SKM-1 treated with dmso at 0.1 percent for 144 hours (cell line): ENCODE measurements around the gene NEUROG2.
"Not testable (repeated sequence)": the region's sequence is repeated elsewhere in the genome, so short reads cannot be mapped to it uniquely, and the experiment has no call there.

ENCODE experiments used
- DNase-seq: peaks from one replicate; lab custom pipeline; 2025; ENCODE audit not compliant: unreplicated experiment; lab: John Stamatoyannopoulos, UW

Gene NEUROG2

DNA sequence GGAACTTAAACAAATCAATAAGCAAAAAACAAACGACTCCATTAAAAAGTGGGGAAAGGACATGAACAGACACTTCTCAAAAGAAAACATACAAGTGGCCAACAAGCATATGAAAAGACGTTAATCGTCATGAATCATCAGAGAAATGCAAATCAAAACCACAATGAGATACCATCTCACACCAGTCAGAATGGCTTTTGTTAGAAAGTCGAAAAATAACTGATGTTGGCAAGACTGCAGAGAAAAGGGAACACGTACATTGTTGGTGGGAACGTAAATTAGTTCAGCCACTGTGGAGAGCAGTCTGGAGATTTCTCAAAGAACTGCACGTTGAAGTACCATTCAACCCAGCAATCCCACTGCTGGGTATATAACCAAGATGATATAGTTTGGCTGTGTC is 23.7 kb downstream of the NEUROG2 start:
- no peak for DNase-seq

DNA sequence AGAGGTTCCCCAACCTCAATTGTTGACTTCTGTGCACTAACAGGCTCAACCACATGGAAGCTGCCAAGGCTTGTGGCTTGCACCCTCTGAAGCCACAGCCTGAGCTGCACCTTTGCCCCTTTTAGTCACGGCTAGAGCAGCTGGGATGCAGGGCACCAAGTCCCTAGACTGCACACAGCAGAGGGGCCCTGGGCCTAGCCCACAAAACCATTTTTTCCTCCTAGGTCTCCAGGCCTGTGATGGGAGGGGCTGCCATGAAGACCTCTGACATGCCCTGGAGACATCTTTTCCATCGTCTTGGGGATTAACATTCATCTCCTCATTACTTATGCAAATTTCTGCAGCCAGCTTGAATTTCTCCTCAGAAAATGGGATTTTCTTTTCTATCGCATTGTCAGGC is 25.2 kb downstream of the NEUROG2 start:
- not testable (repeated sequence) for DNase-seq

DNA sequence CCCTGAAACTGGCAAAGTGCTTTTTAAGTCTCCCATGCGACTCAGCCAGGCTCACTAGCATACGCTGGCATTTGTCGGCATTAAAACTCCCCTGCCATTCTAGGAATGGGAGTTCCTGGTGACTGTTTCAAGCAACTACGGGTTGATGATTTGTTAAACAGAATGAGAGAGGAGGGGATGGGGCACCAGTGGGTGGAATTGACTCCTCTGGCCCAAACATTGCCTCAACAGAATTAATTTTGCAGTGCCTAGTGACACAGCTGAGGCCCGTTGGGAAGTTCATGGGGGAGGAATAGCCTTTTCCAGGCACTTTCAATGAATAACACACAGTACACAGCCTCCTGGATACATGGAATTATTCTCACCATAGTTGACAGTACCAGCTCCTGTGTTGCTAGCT is 30.1 kb downstream of the NEUROG2 start:
- no peak for DNase-seq

DNA sequence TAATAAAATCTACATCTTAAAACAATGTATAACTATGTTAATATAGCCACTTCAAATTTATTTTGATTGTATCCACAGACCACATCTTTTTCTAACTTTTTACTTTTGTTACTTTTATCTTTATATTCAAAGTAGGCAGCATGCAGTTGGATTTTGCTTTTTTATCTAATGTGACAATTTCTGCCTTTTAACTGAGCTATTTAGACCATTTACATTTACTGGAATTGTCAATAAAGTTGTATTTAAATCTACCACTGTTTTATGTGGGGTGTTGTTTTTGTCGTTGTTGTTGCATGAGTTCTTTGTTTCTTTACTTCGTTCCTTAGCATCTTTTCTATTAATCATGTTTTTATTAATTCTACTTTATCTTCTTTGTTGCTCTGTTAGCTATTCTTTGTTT is 42.0 kb downstream of the NEUROG2 start:
- DNase-seq, result no peak

DNA sequence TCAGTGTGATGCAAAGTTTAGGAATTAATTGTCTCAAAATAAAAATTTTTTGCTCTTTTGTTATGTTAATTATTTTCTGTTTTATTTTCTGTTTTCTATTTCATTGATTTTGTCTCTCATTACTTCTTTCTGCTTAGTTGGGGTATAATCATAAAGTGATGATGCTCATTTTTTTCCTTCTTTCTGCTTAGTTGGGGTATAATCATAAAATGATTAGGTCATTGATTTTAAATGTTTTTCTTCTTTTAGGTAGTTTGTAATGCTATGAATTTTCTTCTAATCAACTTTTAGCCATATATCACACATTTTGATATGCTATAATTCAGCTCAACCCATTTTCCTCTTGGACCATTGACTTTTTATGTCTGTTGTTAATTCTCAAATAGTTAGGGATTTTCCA is 43.7 kb downstream of the NEUROG2 start:
- no peak for DNase-seq
